OCI-LY1 (cell line): ENCODE data around the gene TRIM61.

Source experiments
- H2AFZ ChIP-seq: fragments of 200-600 bp; sonication (generic), shearing (Covaris generic); 2 replicates; pipeline ENCODE4 v1.6.0; 2014; ENCODE audit warnings: antibody characterized with exemption, mild to moderate bottlenecking, low read length
- H3F3A ChIP-seq: fragments of 200-600 bp; sonication (generic), shearing (Covaris generic); 2 replicates; pipeline ENCODE4 v1.6.0; 2014; ENCODE audit warnings: mild to moderate bottlenecking, antibody characterized with exemption, low read length, moderate library complexity; ENCODE audit not compliant: insufficient read depth
- H3K27ac ChIP-seq: fragments of 200-600 bp; sonication (generic); 2 replicates; pipeline ENCODE4 v1.5.1; 2014; ENCODE audit warnings: low read length, mixed run types, mild to moderate bottlenecking, low read depth; ENCODE audit not compliant: poor library complexity, severe bottlenecking
- H3K27me3 ChIP-seq: fragments of 200-600 bp; sonication (generic); 2 replicates; pipeline ENCODE4 v1.6.0; 2014; ENCODE audit warnings: antibody characterized with exemption, mild to moderate bottlenecking, low read length, moderate library complexity; ENCODE audit not compliant: insufficient read depth
- H3K36me3 ChIP-seq: fragments of 200-600 bp; sonication (generic); 2 replicates; pipeline ENCODE4 v1.6.1; 2014; ENCODE audit warnings: mild to moderate bottlenecking, antibody characterized with exemption, low read length, moderate library complexity, mixed read lengths; ENCODE audit not compliant: insufficient read depth
- H3K4me1 ChIP-seq: fragments of 200-600 bp; sonication (generic); 2 replicates; pipeline ENCODE4 v1.5.1; 2014; ENCODE audit warnings: mild to moderate bottlenecking, low read length, moderate library complexity; ENCODE audit not compliant: insufficient read depth, severe bottlenecking
- H3K4me2 ChIP-seq: fragments of 200-600 bp; sonication (generic), shearing (Covaris generic); 2 replicates; pipeline ENCODE4 v1.6.1; 2014; ENCODE audit warnings: low read length
- H3K4me3 ChIP-seq: fragments of 200-600 bp; sonication (generic); 2 replicates; pipeline ENCODE4 v1.5.1; 2014; ENCODE audit warnings: low read length, low read depth, mild to moderate bottlenecking, mixed read lengths; ENCODE audit not compliant: poor library complexity, severe bottlenecking
- H3K79me2 ChIP-seq: fragments of 200-600 bp; shearing (Covaris generic); 2 replicates; pipeline ENCODE4 v1.6.1; 2016; ENCODE audit warnings: mixed run types, low read length, mixed read lengths; ENCODE audit not compliant: insufficient read depth
- H3K9ac ChIP-seq: fragments of 200-600 bp; sonication (generic), shearing (Covaris generic); 2 replicates; pipeline ENCODE4 v1.6.1; 2014; ENCODE audit warnings: mild to moderate bottlenecking, low read length, mixed read lengths
- H3K9me2 ChIP-seq: fragments of 200-600 bp; sonication (generic), shearing (Covaris generic); 2 replicates; pipeline ENCODE4 v1.6.1; 2014; ENCODE audit warnings: low read depth, mild to moderate bottlenecking, low read length, mixed read lengths
- H3K9me3 ChIP-seq: fragments of 200-600 bp; shearing (Covaris generic); 2 replicates; pipeline ENCODE4 v1.6.1; 2014; ENCODE audit warnings: low read length, mixed read lengths
- H4K20me1 ChIP-seq: fragments of 200-600 bp; sonication (generic), shearing (Covaris generic); 2 replicates; pipeline ENCODE4 v1.6.0; 2016; ENCODE audit warnings: mild to moderate bottlenecking, low read length; ENCODE audit not compliant: insufficient read depth
- CTCF ChIP-seq: fragments of 200-600 bp; sonication (generic), shearing (Covaris generic); IDR thresholded peaks from 2 replicates; pipeline ENCODE4 v1.5.1; 2017; ENCODE audit warnings: mild to moderate bottlenecking, antibody characterized with exemption, low read length, moderate library complexity, mixed read lengths
- EZH2 ChIP-seq: fragments of 200-600 bp; sonication (generic), shearing (Covaris generic); IDR thresholded peaks from 2 replicates; pipeline ENCODE4 v1.8.0; 2017; ENCODE audit warnings: borderline replicate concordance, mixed run types, mild to moderate bottlenecking, antibody characterized with exemption, low read length, moderate library complexity, mixed read lengths

TRIM61 gene

GRCh38 chr4:164935363-164935762 lies 42.1 kb downstream of the TRIM61 start:
- Histone ChIP-seq H3K4me2 (no peak overlapping the region), H3K4me3 (no peak overlapping the region), H3K9me3 (no peaks in the 10 kb centered on the region), H3K36me3 (no peaks in the 10 kb centered on the region), H4K20me1 (no peaks in the 10 kb centered on the region), H3K79me2 (no peaks in the 10 kb centered on the region), H3K4me1 (peaks cover 13% of the 10 kb centered on the region), H2AFZ (no peak overlapping the region), H3K27ac (peak overlapping the region; percentile 18), H3K9me2 (no peaks in the 10 kb centered on the region), H3K9ac (no peak overlapping the region; the same call in 1 of the 2 replicates), H3K27me3 (no peaks in the 10 kb centered on the region), H3F3A (no peaks in the 10 kb centered on the region)
- no peak for TF ChIP-seq EZH2
- peak; percentile 54 for TF ChIP-seq CTCF

DNA sequence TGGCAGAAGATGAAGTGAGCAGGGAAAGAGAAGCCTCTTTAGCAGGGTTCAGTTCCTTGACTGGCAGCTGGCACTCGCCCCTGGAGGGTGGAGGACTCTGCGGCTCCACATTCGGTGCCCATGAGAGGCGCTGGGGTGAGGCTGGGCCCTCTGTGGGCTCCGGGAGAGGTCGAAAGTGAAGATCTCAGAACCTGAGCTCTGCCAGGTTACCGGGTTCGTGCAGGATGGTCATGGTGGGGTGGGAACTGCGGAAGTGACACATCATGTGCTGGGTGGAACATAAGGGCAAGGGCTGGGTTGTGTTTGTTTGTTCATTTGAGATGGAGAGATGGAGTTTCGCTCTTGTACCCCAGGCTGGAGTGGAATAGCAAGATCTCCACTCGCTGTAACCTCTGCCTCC lies 44.2 kb downstream of the TRIM61 start:
- H3K27ac ChIP-seq, result no peak overlapping the region
- H3K4me1 ChIP-seq, result peaks cover 13% of the 10 kb centered on the region
- H3F3A ChIP-seq, result no peaks in the 10 kb centered on the region
- H3K9me3 ChIP-seq, result no peaks in the 10 kb centered on the region
- H2AFZ ChIP-seq, result no peak overlapping the region
- no peak for TF ChIP-seq CTCF
- TF ChIP-seq EZH2, result no peak
- no peak overlapping the region for H3K4me2 ChIP-seq
- no peaks in the 10 kb centered on the region for H4K20me1 ChIP-seq
- no peak overlapping the region for H3K4me3 ChIP-seq
- H3K79me2 ChIP-seq, result no peaks in the 10 kb centered on the region
- no peak overlapping the region for H3K9ac ChIP-seq
- H3K27me3 ChIP-seq, result 0 out of 2 replicates have a peak, but pooled peaks cover 4% of the 10 kb centered on the region
- H3K36me3 ChIP-seq, result no peaks in the 10 kb centered on the region
- no peaks in the 10 kb centered on the region for H3K9me2 ChIP-seq

GRCh38 chr4:164931551-164932324 lies 45.7 kb downstream of the TRIM61 start:
- Histone ChIP-seq H3K4me1 (peaks cover 13% of the 10 kb centered on the region), H3K27me3 (0 out of 2 replicates have a peak, but pooled peaks cover 4% of the 10 kb centered on the region), H4K20me1 (no peaks in the 10 kb centered on the region), H3K4me2 (no peak overlapping the region), H3K9ac (no peak overlapping the region), H3F3A (no peaks in the 10 kb centered on the region), H3K79me2 (no peaks in the 10 kb centered on the region), H3K27ac (no peak overlapping the region), H3K9me2 (no peaks in the 10 kb centered on the region), H3K9me3 (no peaks in the 10 kb centered on the region), H3K4me3 (no peak overlapping the region), H3K36me3 (no peaks in the 10 kb centered on the region), H2AFZ (no peak overlapping the region)
- TF ChIP-seq CTCF (no peak), EZH2 (no peak)
